NCI-H524 (cell line): ENCODE measurements around the gene TRABD.

Experiments used
- DNase-seq, 2 experiments: peaks; one replicate each; lab custom pipeline; 2025; lab: John Stamatoyannopoulos, UW

TRABD gene

DNA sequence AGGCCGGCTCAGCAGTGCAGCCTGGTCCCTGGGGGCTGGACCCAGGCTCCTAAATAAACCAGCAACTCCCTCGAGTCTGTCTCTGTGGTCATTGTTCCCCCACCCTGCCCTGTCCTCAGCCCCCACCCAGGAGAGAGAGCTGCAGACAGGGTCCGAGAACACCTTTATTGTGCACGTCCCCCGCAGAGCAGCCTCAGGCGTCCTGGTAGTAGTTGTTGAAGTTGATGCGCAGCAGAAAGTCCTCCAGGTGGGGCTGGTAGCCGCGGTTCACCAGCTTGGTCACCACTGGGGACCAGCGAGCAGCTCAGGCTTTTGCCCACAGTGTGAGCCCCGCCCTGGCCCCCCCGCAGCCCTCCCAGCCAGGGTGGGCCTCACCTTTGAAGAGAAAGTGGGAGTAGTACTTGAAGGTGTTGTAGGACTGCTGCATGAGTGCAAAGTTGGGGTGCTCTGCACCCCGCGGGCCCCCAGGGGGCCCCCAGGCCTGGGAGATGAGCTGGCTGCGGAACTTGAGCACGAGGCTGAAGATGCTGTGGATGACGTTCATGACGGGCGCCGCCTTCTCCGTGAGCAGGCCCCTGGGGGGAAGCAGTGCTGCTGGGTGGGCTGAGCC, 31.9 kb downstream of the TRABD start:
- DNase-seq: no peak

DNA sequence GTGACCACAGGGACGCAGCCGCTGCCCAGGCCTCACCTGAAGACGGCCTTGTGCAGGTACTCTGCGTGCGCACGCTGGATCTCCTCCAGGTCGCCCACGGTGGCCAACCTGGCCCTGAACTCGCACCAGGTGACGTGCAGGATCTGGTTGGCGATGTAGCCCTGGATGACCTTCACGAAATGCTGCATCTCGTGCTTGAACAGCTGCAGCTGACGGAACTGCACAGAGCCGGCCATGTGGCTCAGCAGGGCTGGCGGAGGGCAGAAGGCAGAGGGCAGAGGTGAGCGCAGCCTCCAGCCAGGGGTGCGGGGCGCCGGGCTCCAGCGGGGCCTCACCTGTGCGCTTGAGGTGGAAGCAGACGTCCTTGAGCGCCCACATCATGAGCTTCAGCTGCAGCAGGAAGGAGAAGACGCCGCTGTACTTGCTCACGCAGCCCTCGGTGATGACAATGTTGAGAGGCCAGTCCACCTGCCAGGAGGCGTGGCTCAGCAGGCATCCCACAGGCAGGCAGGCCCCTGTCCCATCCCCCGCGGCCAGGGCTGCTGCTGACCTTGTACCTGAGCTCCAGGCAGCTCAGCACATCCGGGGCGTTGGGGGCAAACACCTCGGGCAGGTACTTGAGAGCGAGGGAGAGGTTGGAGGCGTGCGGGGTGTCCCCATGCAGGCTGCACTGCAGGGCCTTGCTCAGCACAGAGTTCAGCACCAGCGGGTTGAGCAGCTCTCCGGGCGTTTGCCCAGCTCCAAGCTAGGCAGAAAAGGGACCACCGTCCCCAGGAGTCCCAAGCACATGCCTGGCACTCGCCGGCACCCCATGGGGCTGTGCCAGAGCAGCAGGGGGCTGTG, 32.7 kb downstream of the TRABD start:
- no peak for DNase-seq

DNA sequence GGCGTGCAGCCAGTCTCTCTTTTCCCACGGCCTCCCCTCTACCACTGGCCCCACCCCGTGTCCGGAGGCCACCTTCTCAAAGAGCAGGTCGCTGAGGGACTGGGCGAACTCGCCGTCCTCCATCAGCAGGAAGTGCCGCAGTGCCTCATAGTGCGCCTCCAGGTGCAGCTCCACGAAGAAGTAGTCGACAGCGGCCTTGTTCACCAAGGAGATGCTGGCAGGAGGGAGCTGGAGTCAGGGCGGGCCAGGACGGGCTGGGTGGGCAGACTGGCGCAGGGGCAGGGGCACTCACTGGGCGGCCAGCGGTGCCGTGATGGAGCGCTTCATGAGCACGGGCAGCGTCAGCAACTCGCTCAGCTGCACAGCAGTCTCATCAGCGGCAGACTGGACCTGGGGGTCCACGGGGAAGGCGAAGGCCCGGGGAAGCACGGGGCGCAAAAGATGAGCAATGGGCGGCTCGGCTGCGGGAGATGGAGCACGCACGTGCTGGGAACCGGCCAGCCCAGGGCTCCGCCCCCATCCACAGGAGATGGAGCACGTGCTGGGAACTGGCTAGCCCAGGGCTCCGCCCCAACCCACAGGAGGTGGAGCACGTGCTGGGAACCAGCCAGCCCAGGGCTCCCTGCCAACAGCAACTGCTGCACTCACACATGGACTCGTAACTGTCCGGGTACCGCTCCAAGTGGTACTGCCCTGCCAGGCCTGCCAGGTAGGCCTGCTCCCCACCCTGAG, 33.4 kb downstream of the TRABD start:
- peak in 1 of 2 experiments; percentile 17 for DNase-seq

DNA sequence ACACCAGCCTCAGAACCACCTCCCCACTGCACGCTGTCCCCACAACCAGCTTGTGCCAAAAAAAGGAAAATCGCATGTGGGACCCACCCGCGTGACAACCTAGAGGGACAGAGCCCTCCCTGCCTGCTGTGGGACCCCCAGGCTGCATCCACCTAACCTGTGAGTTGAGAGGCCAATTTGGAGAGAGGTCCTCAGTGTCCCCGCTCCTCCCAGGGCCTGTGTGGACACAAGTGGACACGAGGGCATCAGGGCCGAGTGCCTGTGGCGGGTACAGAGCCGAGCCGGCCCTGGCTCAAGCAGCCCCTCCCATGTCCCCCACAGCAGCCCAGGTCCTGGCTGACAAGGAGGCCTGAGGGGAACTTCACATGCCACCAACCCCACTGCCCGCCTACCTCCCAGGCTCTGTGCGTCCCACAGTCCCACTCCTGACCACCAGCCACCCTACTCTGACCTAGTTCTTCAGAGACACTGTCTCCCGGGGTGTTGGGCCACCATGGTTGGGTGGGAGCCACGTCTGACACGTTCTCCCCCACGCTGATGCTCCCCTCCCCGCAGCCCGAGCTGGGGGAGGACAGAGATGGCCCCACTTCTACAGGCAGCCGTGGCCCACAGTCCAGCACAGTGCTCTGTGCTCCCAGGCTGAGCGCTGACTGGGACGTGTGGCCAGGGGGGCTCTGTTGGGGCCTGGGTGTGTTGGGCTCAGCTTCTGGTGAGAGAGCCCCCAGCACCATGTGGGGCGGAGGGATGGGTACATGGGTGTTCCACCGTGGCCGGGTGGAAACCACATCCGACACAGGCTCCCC, 34.3 kb downstream of the TRABD start:
- no peak for DNase-seq

- DNase-seq: no peak
Observed at GRCh38 chr22:50220603-50221409, 35.1 kb downstream of the TRABD start.

DNA sequence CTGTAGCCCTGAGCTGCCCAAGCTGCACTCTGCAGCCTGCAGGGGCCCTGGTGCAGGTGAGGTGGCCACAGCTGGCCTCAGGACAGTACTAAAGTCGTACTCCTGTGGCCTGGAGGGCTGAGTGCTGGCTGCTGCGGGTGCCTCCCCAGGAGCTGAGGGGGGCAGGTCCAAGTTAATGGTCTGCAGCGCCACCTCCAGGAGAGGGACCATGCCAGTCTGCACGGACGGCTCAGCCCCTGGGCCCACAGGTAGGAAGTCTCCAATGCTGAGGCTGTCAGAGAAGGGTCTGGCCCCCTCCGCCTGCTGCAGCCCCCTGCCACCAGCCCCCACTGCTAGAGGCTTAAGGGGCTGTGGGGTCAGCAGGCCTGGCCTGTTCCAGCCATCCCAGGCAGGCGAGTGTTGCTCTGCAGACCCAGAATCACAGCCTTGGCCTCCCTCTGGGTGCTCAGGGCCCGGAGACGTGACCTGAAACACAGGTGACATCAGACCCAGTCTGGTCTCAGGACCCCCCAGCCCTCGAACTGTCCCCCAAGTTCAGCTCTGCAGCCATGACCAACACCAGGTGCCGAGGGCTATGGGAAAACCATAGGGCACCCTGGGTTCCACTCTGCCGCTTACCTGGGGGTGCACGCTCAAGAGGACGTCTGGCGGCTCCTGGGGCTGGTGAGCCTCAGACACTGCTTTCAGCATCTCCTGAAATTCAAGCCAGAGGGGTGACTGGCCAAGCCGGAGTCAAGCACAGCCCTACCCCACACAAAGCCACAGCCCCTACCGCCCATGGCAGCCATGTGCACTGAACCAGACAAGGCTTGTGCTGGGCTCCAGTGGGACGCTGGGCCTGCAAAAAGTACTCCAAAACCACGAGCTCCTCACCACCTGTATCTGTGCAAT, 35.9 kb downstream of the TRABD start:
- DNase-seq: no peak

DNA sequence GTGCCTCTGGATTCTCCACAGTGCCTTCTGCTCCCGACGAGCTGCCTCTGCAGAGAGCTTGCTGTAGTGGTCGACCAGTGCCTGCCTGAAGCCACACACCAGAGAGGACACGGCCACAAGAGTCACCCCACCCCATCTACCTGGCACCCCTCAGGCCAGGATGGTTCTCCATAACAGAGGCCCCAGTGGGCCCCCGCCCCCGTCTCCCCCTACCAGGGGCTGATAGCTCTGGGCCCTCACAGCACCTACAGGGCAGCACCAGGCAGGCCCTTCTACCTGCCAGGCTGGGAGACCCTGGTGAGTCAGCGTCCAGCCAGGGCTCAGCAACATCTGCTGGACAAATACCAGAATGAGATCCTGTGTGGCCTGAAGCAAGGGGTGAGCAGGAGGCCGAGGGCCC, 36.8 kb downstream of the TRABD start:
- no peak for DNase-seq

DNA sequence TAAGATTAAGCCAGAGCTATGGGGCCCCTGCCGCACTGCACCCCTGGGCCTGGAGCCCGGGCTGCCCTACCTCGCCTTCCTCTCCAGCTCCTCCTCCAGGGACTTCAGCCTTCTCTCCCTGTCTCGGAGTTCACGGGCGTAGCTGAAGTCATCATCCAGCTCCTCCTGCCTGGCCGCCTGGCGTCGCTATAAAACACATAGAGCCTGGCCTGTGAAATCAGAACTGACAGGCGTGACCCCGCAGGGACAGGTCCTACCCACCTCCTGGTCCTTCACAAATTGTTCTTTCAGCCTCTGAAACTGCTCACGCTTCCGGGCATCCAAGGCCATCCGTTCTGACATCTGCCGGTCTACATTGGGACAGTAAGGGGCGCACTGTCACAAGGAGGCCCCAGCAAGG, 38.4 kb downstream of the TRABD start:
- no peak for DNase-seq

DNA sequence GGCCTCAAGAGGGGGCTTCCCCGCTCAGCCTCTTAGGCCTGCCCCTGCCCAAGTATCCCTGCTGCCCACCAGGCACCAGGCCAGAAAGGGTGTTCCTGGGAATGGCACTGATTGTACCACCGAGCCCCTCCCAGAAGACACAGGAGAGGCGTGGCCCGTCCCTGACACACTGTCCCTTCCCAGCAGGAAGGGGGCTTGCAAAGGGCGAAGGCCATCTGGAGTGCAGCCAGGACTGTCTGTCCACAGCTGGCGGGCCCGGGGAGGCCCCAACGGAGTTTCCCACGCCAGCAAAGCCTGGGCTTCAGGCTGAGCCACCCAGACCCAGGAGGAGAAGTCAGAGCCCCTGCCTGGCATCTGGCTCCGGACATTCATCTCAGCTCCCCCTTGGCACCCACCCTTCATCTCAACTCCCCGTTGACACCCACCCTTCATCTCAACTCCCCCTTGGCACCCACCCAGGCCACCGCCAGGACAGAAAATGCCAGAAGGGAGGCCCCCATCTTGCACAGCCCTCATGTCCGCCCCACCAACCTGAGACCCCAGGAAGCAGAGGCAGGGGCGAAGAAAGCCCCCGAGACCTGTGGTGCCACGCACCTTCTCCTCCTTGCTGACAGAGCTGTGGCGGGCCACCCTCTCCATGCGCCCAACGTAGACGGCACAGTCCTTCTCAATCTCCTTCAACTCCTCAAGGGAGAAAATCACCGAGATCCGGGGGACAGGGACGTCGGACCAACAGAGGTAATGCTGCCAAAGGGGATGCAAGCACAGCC, 39.7 kb downstream of the TRABD start:
- DNase-seq: no peak

DNA sequence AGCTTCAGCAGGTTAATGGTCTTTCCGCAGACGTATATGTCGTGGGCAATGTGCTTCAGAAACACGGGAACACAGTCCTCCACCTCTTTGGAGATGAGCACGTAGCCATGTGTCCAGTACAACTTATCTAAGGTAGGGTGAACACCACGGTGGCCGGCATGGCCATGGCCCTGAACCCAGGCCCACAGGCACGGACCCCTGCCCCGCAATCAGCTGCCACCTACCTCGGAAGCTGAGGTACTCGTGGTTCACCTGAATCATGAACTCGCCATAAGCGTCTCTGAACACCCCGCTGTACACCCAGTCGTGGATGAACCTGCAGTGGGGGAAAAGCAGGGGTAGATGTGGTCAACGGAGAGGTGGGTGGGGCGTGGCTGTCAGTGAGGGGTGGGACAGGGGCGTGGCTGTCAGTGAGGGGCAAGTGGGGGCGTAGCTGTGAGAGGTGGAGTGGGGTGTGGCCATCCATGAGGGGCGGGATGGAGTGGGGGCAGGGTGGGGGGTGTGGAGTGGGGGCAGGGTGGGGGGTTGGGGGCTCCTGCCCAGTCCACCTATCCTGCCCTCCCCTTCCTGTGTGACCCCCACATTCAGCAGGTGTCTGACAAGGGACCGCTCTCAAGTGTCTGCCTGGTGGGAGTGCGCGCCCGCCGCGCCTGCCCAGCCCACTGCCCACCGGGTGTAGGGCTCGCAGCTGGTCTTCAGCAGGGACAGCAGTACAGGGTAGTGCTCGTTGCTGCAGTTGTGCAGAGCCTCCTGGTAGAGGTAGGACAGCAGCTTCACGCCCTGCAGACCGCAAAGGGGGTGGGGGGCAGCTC, 40.6 kb downstream of the TRABD start:
- DNase-seq: no peak

GRCh38 chr22:50226875-50227165, 41.1 kb downstream of the TRABD start:
- no peak for DNase-seq

GRCh38 chr22:50227579-50228215, 42.0 kb downstream of the TRABD start:
- no peak for DNase-seq

- no peak for DNase-seq
Observed at GRCh38 chr22:50228366-50228765, 42.7 kb downstream of the TRABD start.

GRCh38 chr22:50229370-50229769, 43.7 kb downstream of the TRABD start:
- no peak for DNase-seq

DNA sequence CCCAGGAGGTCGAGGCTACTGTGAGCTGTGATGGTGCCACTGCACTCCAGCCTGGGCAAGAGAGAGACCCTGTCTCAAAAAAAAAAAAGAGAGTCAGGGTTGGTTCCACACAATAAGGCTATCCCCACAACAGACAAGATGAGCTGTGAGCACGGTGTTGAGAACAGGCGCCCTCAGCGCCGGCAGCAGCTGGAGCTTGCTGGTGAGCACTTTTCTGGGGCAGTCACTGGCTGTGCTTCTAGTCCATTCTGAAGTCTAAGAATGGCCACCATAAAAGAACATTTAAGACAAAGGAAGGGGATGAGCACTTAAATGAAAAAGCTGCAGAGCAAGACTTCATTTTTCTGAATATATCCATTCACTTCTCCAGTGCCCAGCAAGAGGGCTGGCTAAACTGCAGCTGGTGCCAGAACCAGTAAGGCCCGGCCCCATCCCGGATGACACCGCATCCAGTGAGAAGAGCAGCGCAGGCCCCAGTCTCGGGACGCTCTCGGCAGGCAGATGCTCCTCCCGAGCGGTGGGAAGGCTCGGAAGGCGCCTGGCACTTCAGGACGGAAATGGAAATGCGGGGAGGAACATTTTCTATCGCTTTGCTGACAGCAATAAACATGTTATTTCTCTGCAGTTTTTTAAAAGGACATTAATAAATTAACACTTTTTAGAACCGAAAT, 46.9 kb downstream of the TRABD start:
- no peak for DNase-seq

DNA sequence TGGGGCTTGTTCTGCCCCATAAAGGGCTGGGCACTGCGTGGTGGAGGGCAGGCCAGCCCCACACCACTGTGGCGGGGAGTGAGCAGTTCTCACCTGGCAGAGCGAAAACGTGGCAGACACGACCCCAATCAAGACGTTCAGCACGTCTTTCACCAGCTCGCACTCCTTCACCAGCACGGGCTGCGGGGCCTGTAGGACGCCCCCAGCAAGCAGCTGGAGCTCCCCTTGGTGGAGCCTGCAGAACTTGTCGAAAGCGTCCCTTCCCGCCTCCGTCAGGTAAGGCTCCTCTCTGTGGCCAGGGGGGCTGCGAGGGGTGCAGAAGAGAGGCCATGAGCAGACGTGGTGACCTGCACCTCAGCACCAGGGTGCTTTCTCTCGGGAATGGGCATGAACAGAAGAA, 47.5 kb downstream of the TRABD start:
- no peak for DNase-seq

GRCh38 chr22:50236731-50237409, 51.2 kb downstream of the TRABD start:
- DNase-seq: peak; percentile 17 to 40
